GM23338 (cell line): ENCODE measurements around the gene SYK. TPM values are rescaled to one million over a fixed set of nuclear protein-coding genes. Genes with fewer than 3 reads are reported as not detected.

ENCODE experiments used
- ATAC-seq: fragments of 200-7000 bp; cut with Tn5 transposase; 3 replicates; pipeline ENCODE4 v1.9.1; 2020
- DNase-seq: peaks from one replicate; pipeline ENCODE4 v3.0.0-alpha.2; 2015; ENCODE audit warnings: low spot score
- H2AFZ ChIP-seq: fragments of 200-600 bp; sonication (generic); 2 replicates; pipeline ENCODE4 v1.8.0; 2016; ENCODE audit warnings: antibody characterized with exemption, mild to moderate bottlenecking, moderate library complexity
- H3F3A ChIP-seq: fragments of 200-600 bp; sonication (generic); replicated peaks from 2 replicates; pipeline ENCODE4 v1.8.0; 2017; ENCODE audit warnings: antibody characterized with exemption, mixed run types, low read depth
- H3K27ac ChIP-seq: fragments of 200-600 bp; sonication (generic); 2 replicates; pipeline ENCODE4 v1.6.1; 2016; ENCODE audit warnings: low read depth
- H3K27me3 ChIP-seq: fragments of 200-600 bp; sonication (generic); 2 replicates; pipeline ENCODE4 v1.8.0; 2016; ENCODE audit warnings: mild to moderate bottlenecking, mixed run types, moderate library complexity; ENCODE audit not compliant: insufficient read depth
- H3K36me3 ChIP-seq: fragments of 200-600 bp; sonication (generic); 2 replicates; pipeline ENCODE4 v1.8.0; 2016; ENCODE audit warnings: mild to moderate bottlenecking; ENCODE audit not compliant: insufficient read depth
- H3K4me1 ChIP-seq: fragments of 200-600 bp; sonication (generic); 2 replicates; pipeline ENCODE4 v1.8.0; 2016; ENCODE audit warnings: mild to moderate bottlenecking, moderate library complexity; ENCODE audit not compliant: insufficient read depth
- H3K4me2 ChIP-seq: fragments of 200-600 bp; sonication (generic); 2 replicates; pipeline ENCODE4 v1.7.1; 2017; ENCODE audit warnings: mixed run types
- H3K4me3 ChIP-seq: fragments of 200-600 bp; sonication (generic); 2 replicates; pipeline ENCODE4 v1.6.1; 2016; ENCODE audit warnings: mixed run types
- H3K79me2 ChIP-seq: fragments of 200-600 bp; sonication (generic); replicated peaks from 2 replicates; pipeline ENCODE4 v1.8.0; 2017; ENCODE audit warnings: mild to moderate bottlenecking; ENCODE audit not compliant: insufficient read depth
- H3K9me2 ChIP-seq: fragments of 200-600 bp; sonication (generic); 2 replicates; pipeline ENCODE4 v1.8.0; 2017; ENCODE audit not compliant: insufficient read depth
- H4K20me1 ChIP-seq: fragments of 200-600 bp; sonication (generic); replicated peaks from 2 replicates; pipeline ENCODE4 v1.8.0; 2017; ENCODE audit warnings: mild to moderate bottlenecking; ENCODE audit not compliant: insufficient read depth
- H3K27ac Mint-ChIP-seq: 2 replicates; pipeline ENCODE4 v1.8.0; 2020; ENCODE audit warnings: inconsistent platforms, mild to moderate bottlenecking, moderate library complexity, mixed read lengths
- H3K27me3 Mint-ChIP-seq: 3 replicates; pipeline ENCODE4 v1.8.0; 2022; ENCODE audit warnings: low read depth, mild to moderate bottlenecking, moderate library complexity, mixed read lengths, inconsistent platforms; ENCODE audit not compliant: insufficient read depth, poor library complexity
- H3K36me3 Mint-ChIP-seq: 3 replicates; pipeline ENCODE4 v1.8.0; 2021; ENCODE audit warnings: low read depth, mild to moderate bottlenecking, inconsistent platforms, moderate library complexity, mixed read lengths
- H3K4me1 Mint-ChIP-seq: 3 replicates; pipeline ENCODE4 v1.8.0; 2020; ENCODE audit warnings: mild to moderate bottlenecking, inconsistent platforms, mixed read lengths
- H3K4me3 Mint-ChIP-seq: 3 replicates; pipeline ENCODE4 v1.8.0; 2021; ENCODE audit warnings: moderate library complexity, mild to moderate bottlenecking, inconsistent platforms, mixed read lengths
- H3K9me3 Mint-ChIP-seq: 3 replicates; pipeline ENCODE4 v1.8.0; 2020; ENCODE audit warnings: moderate library complexity, mild to moderate bottlenecking, inconsistent platforms, mixed read lengths
- CTCF ChIP-seq, 2 experiments: fragments of 200-600 bp in 1 of 2; sonication (generic) in 1 of 2; conservative IDR thresholded peaks; 2 replicates each; pipeline versions ENCODE4 v1.5.1 to v1.6.1; 2016 to 2017; ENCODE audit warnings: antibody characterized with exemption in 2 of 2, low read depth in 2 of 2, mild to moderate bottlenecking in 2 of 2, moderate library complexity in 1 of 2
- EZH2phosphoT487 ChIP-seq: fragments of 200-600 bp; sonication (generic); IDR thresholded peaks from one replicate; pipeline ENCODE4 v1.8.1; 2018; ENCODE audit warnings: antibody characterized with exemption; ENCODE audit not compliant: unreplicated experiment
- POLR2AphosphoS5 ChIP-seq: IDR thresholded peaks from 2 replicates; pipeline ENCODE4 v1.6.1; 2016; ENCODE audit warnings: antibody characterized with exemption, low read depth
- STAT1 ChIP-seq: IDR thresholded peaks from one replicate; pipeline ENCODE4 v1.6.1; 2016; ENCODE audit warnings: antibody characterized with exemption; ENCODE audit not compliant: unreplicated experiment
- ZNF462 ChIP-seq: fragments of 250-450 bp; sonication (Bioruptor Pico); IDR thresholded peaks from 2 replicates; pipeline ENCODE4 v1.5.0; 2020; ENCODE audit warnings: mild to moderate bottlenecking, moderate library complexity
- polyA plus RNA-seq: library from polyadenylated mRNA; unstranded; fragments of >200 nt; fragmentation: Nextera tagmentation; extraction: Ambion mirVana; gene quantifications from 2 replicates; pipeline ENCODE4 v1.2.1, GENCODE V29; 2016
- total RNA-seq: library from RNA; depleted of rRNA; stranded (reverse); fragments of >200 nt; shearing (Covaris generic); gene quantifications from 2 replicates; pipeline ENCODE4 v1.2.3, GENCODE V29; 2014

SYK gene
- total and polyA plus RNA-seq, 2 experiments from 2014 or later, result 1.5 to 5.8 TPM

- no peak for TF ChIP-seq ZNF462 (CRISPR knock-in tag)
These were observed 94.6 kb downstream of the SYK start (continued) for GRCh38 chr9:90896231-90896630.

- Mint-ChIP-seq H3K4me3 (no peak overlapping the region), H3K4me1 (peaks cover 23% of the 10 kb centered on the region), H3K36me3 (0 out of 3 replicates have a peak, but pooled peaks cover under 1% of the 10 kb centered on the region), H3K27ac (no peak overlapping the region), H3K27me3 (peaks cover 16% of the 10 kb centered on the region), H3K9me3 (peaks cover 7% of the 10 kb centered on the region)
- no peaks in the 10 kb centered on the region for H3K36me3 ChIP-seq
- H2AFZ ChIP-seq, result no peak overlapping the region
- no peak for DNase-seq
- H4K20me1 ChIP-seq, result no peaks in the 10 kb centered on the region
- TF ChIP-seq STAT1 (no peak), CTCF (conservative IDR thresholded peaks at IDR 0.05; ENCODE audit: low read depth in 2 of 2) (peak; percentile 49 to 64), POLR2AphosphoS5 (no peak), EZH2phosphoT487 (no peak)
- ATAC-seq, result 0 out of 3 replicates have a peak, but pooled peaks have one; percentile 20
- no peak overlapping the region for H3K27ac ChIP-seq
- H3K9me2 ChIP-seq, result no peaks in the 10 kb centered on the region
- H3K27me3 ChIP-seq, result no peaks in the 10 kb centered on the region
- no peak overlapping the region for H3K4me2 ChIP-seq
- no peaks in the 10 kb centered on the region for H3K79me2 ChIP-seq
- H3K4me3 ChIP-seq, result no peak overlapping the region
- H3F3A ChIP-seq, result no peaks in the 10 kb centered on the region
- peaks cover 19% of the 10 kb centered on the region for H3K4me1 ChIP-seq
These were observed 96.6 kb downstream of the SYK start for GRCh38 chr9:90898228-90898627.
